H1 (cell line): ENCODE measurements around the gene PELO. TPM values are rescaled to one million over a fixed set of nuclear protein-coding genes. Genes with fewer than 3 reads are reported as not detected.

ENCODE experiments used
- CTCF ChIA-PET: fragments of 300-600 bp; sonication (Branson Sonifier 250); formaldehyde crosslinking; loops from one replicate; lab custom pipeline; 2021; ENCODE audit not compliant: partially characterized antibody; lab: Charles Lee
- POLR2A ChIA-PET: fragments of 300-600 bp; sonication (Branson Sonifier 250); formaldehyde crosslinking; loops from one replicate; lab custom pipeline; 2021; ENCODE audit warnings: inconsistent platforms; ENCODE audit not compliant: partially characterized antibody; lab: Charles Lee
- DNase-seq, 2 experiments: peaks; one replicate each; pipeline versions ENCODE4 v3.0.0 to v3.0.0-alpha.2; 2010 to 2022; ENCODE audit warnings: low spot score in 2 of 2, low read depth in 1 of 2, mixed read lengths in 1 of 2
- FAIRE-seq: peaks from 2 replicates; lab custom pipeline; 2011; peaks lifted over from hg19 to GRCh38; lab: Jason Lieb, UNC
- H2AFZ ChIP-seq: 2 replicates; pipeline ENCODE4 v1.8.1; 2012; ENCODE audit warnings: low read length, inconsistent platforms
- H2AK5ac ChIP-seq: 2 replicates; pipeline ENCODE4 v1.6.1; 2013; ENCODE audit warnings: low read depth, low read length
- H2BK120ac ChIP-seq: replicated peaks from 2 replicates; pipeline ENCODE3; 2013; ENCODE audit warnings: low read depth, low read length, inconsistent platforms
- H2BK12ac ChIP-seq: 2 replicates; pipeline ENCODE4 v1.6.1; 2013; ENCODE audit warnings: low read depth, low read length
- H2BK15ac ChIP-seq: 2 replicates; pipeline ENCODE4 v1.6.1; 2013; ENCODE audit warnings: low read length
- H2BK20ac ChIP-seq: 2 replicates; pipeline ENCODE4 v1.6.1; 2013; ENCODE audit warnings: low read length
- H2BK5ac ChIP-seq: 2 replicates; pipeline ENCODE4 v1.6.1; 2013; ENCODE audit warnings: low read depth, low read length
- H3K14ac ChIP-seq: 2 replicates; pipeline ENCODE4 v1.6.1; 2013; ENCODE audit warnings: inconsistent platforms; ENCODE audit not compliant: insufficient read length
- H3K18ac ChIP-seq: 2 replicates; pipeline ENCODE4 v1.6.1; 2013; ENCODE audit warnings: low read length; ENCODE audit errors: extremely low read depth
- H3K23ac ChIP-seq: 2 replicates; pipeline ENCODE4 v1.6.1; 2013; ENCODE audit warnings: inconsistent platforms; ENCODE audit not compliant: insufficient read length
- H3K23me2 ChIP-seq: 2 replicates; pipeline ENCODE4 v1.6.1; 2013; ENCODE audit warnings: low read depth, low read length
- H3K27ac ChIP-seq: 2 replicates; pipeline ENCODE4 v1.6.1; 2011; ENCODE audit warnings: low read depth, low read length, inconsistent platforms
- H3K27me3 ChIP-seq, 4 experiments: replicated peaks in 1 of 4; 1 replicate in 1 of 4; 2 replicates in 3 of 4; pipeline versions ENCODE4 v1.6.1 to v1.8.1; 2011 to 2013; ENCODE audit warnings: low read length in 3 of 4, mild to moderate bottlenecking in 3 of 4, inconsistent platforms in 2 of 4, mixed read lengths in 2 of 4, moderate library complexity in 1 of 4; ENCODE audit not compliant: control insufficient read depth in 3 of 4, insufficient read depth in 3 of 4; ENCODE audit errors: extremely low read depth in 1 of 4
- H3K36me3 ChIP-seq, 4 experiments: 2 replicates each; pipeline versions ENCODE4 v1.6.1 to v1.8.1; 2011 to 2013; ENCODE audit warnings: mild to moderate bottlenecking in 4 of 4, low read length in 3 of 4, moderate library complexity in 2 of 4, control low read depth in 1 of 4, inconsistent platforms in 1 of 4; ENCODE audit not compliant: insufficient read depth in 4 of 4, control insufficient read depth in 2 of 4
- H3K4ac ChIP-seq: replicated peaks from 2 replicates; pipeline ENCODE3; 2013; ENCODE audit warnings: low read length, low read depth, mixed read lengths, inconsistent platforms; ENCODE audit not compliant: insufficient read length
- H3K4me1 ChIP-seq, 4 experiments: replicated peaks in 1 of 4; 1 replicate in 1 of 4; 2 replicates in 3 of 4; pipeline versions ENCODE4 v1.6.1 to v1.8.1; 2011 to 2013; ENCODE audit warnings: low read length in 3 of 4, inconsistent platforms in 2 of 4, mixed read lengths in 1 of 4; ENCODE audit not compliant: insufficient read depth in 4 of 4, control insufficient read depth in 3 of 4
- H3K4me2 ChIP-seq, 2 experiments: 2 replicates each; pipeline versions ENCODE4 v1.6.1 to v1.8.1; 2011 to 2013; ENCODE audit warnings: low read depth in 2 of 2, low read length in 2 of 2, control low read depth in 1 of 2, inconsistent platforms in 1 of 2, mild to moderate bottlenecking in 1 of 2; ENCODE audit not compliant: insufficient read depth in 1 of 2
- H3K4me3 ChIP-seq, 4 experiments: fragments of 200-600, 300-600 bp in 1 of 4; sonication (generic), shearing (Covaris generic), sonication (Bioruptor Twin) in 1 of 4; 2 replicates each; pipeline versions ENCODE4 v1.5.1 to v1.8.1; 2011 to 2016; ENCODE audit warnings: low read length in 4 of 4, low read depth in 3 of 4, control low read depth in 2 of 4, inconsistent platforms in 2 of 4, mild to moderate bottlenecking in 2 of 4, mixed read lengths in 1 of 4, moderate library complexity in 1 of 4; ENCODE audit not compliant: insufficient read depth in 2 of 4; ENCODE audit errors: extremely low read depth in 1 of 4
- H3K56ac ChIP-seq: replicated peaks from 2 replicates; pipeline ENCODE3; 2013; ENCODE audit warnings: low read depth, mild to moderate bottlenecking, mixed read lengths, low read length, inconsistent platforms; ENCODE audit not compliant: insufficient read length
- H3K79me1 ChIP-seq: 2 replicates; pipeline ENCODE4 v1.6.1; 2013; ENCODE audit warnings: low read depth, low read length, control low read depth
- H3K79me2 ChIP-seq, 2 experiments: 2 replicates each; pipeline versions ENCODE4 v1.6.1 to v1.8.1; 2012 to 2013; ENCODE audit warnings: low read length in 2 of 2, mild to moderate bottlenecking in 2 of 2, inconsistent platforms in 1 of 2; ENCODE audit not compliant: insufficient read depth in 2 of 2, control insufficient read depth in 1 of 2
- H3K9ac ChIP-seq, 4 experiments: replicated peaks in 1 of 4; 1 replicate in 1 of 4; 2 replicates in 3 of 4; pipeline versions ENCODE4 v1.6.1 to v1.8.1; 2011 to 2013; ENCODE audit warnings: low read depth in 3 of 4, low read length in 3 of 4, control low read depth in 2 of 4, mild to moderate bottlenecking in 2 of 4, moderate library complexity in 2 of 4, inconsistent platforms in 1 of 4; ENCODE audit errors: extremely low read depth in 1 of 4
- H3K9me3 ChIP-seq, 2 experiments: 2 replicates each; pipeline versions ENCODE4 v1.6.1 to v1.8.1; 2012 to 2013; ENCODE audit warnings: mild to moderate bottlenecking in 2 of 2, moderate library complexity in 2 of 2, control low read depth in 1 of 2, inconsistent platforms in 1 of 2, low read depth in 1 of 2, low read length in 1 of 2, mixed read lengths in 1 of 2; ENCODE audit not compliant: insufficient read depth in 2 of 2
- H4K20me1 ChIP-seq, 2 experiments: replicated peaks in 1 of 2; 2 replicates each; pipeline versions ENCODE3 to v1.8.1; 2011 to 2013; ENCODE audit warnings: inconsistent platforms in 2 of 2, low read length in 2 of 2, mild to moderate bottlenecking in 1 of 2; ENCODE audit not compliant: insufficient read depth in 2 of 2, control insufficient read depth in 1 of 2
- H4K5ac ChIP-seq: 2 replicates; pipeline ENCODE4 v1.6.1; 2013; ENCODE audit warnings: low read length, low read depth, mixed read lengths, inconsistent platforms; ENCODE audit not compliant: insufficient read length
- H4K8ac ChIP-seq: 2 replicates; pipeline ENCODE4 v1.8.0; 2013; ENCODE audit warnings: mild to moderate bottlenecking, moderate library complexity, low read length, inconsistent platforms; ENCODE audit not compliant: insufficient read depth; ENCODE audit errors: extremely low read depth
- H4K91ac ChIP-seq: replicated peaks from 2 replicates; pipeline ENCODE3; 2013; ENCODE audit warnings: low read length, mixed read lengths, inconsistent platforms; ENCODE audit not compliant: insufficient read length
- CEBPB ChIP-seq: IDR thresholded peaks from 2 replicates; pipeline ENCODE4 v1.6.1; 2012; ENCODE audit warnings: low read depth, low read length
- CTBP2 ChIP-seq: IDR thresholded peaks from 2 replicates; pipeline ENCODE4 v1.7.0; 2011; ENCODE audit warnings: borderline replicate concordance, mild to moderate bottlenecking, moderate library complexity, mixed read lengths, low read length; ENCODE audit not compliant: insufficient read depth, insufficient read length
- KDM5A ChIP-seq: fragments of 200-600 bp; IDR thresholded peaks from 2 replicates; pipeline ENCODE4 v1.7.1; 2012; ENCODE audit warnings: mild to moderate bottlenecking, low read length, inconsistent platforms, mixed read lengths
- POLR2AphosphoS5 ChIP-seq: IDR thresholded peaks from 2 replicates; pipeline ENCODE4 v1.6.1; 2011; ENCODE audit warnings: low read depth, low read length
- RNF2 ChIP-seq: fragments of 200-900, 300-1000 bp; sonication (generic); IDR thresholded peaks from 2 replicates; pipeline ENCODE4 v1.7.1; 2016; ENCODE audit warnings: borderline replicate concordance, low read depth, mild to moderate bottlenecking, antibody characterized with exemption, low read length; ENCODE audit not compliant: poor library complexity, severe bottlenecking; ENCODE audit errors: missing control alignments
- SP2 ChIP-seq: IDR thresholded peaks from 2 replicates; pipeline ENCODE4 v1.6.1; 2012; ENCODE audit warnings: mild to moderate bottlenecking, low read length, inconsistent platforms
- SUZ12 ChIP-seq: fragments of 200-600 bp; sonication (generic); IDR thresholded peaks from 2 replicates; pipeline ENCODE4 v1.6.1; 2012; ENCODE audit warnings: mild to moderate bottlenecking, inconsistent platforms, low read length, moderate library complexity, mixed read lengths
- WGBS, 2 experiments: shearing (Covaris generic) in 1 of 2; methylation state at CpG; one replicate each; pipeline versions ENCODE4 v1.1.6 to v1.1.7; 2013 to 2015; ENCODE audit warnings: low lambda C conversion rate in 2 of 2, mixed read lengths in 2 of 2, inconsistent platforms in 1 of 2, low coverage in 1 of 2, missing lambda C conversion rate in 1 of 2; ENCODE audit not compliant: insufficient replicate concordance in 2 of 2, insufficient coverage in 1 of 2, insufficient read length in 1 of 2; ENCODE audit errors: extremely low coverage in 1 of 2, missing lambda C conversion rate in 1 of 2; 5-methylcytosine and 5-hydroxymethylcytosine counted together
- polyA plus RNA-seq, 7 experiments: library from polyadenylated mRNA; depleted of rRNA in 3 of 7; stranded (reverse) in 5 of 7; unstranded in 2 of 7; fragments of >200 nt in 5 of 7; fragments of 200-250 nt in 2 of 7; gene quantifications; 1 replicate in 5 of 7; 2 replicates in 1 of 7; 4 replicates in 1 of 7; pipeline versions ENCODE4 v1.2.1 to v1.2.3, GENCODE V29; 2011 to 2013; ENCODE audit warnings: missing spikeins in 2 of 7, mixed read lengths in 2 of 7
- total RNA-seq: library from RNA; stranded (reverse); fragmentation: NEBNext Ultra II Directional; extraction: Animal tissue kit (Norgen Biotek cat#: 25700); gene quantifications from 2 replicates; pipeline ENCODE4 v1.2.1, GENCODE V29; 2021

The PELO gene
- total and polyA plus RNA-seq, 2 of the 8 experiments (the other 6 are each of a cell fraction or from before 2014, with no cell fraction given), result 10.8 to 18.5 TPM

- no peak overlapping the region for H3K4ac ChIP-seq
- ChIA-PET POLR2A (no interaction called here), CTCF (no interaction called here)
- no peaks in the 10 kb centered on the region for H3K79me2 ChIP-seq
- H2AFZ ChIP-seq, result no peak overlapping the region
- H3K36me3 ChIP-seq, result no peaks in the 10 kb centered on the region
- no peak overlapping the region for H3K4me2 ChIP-seq
- no peaks in the 10 kb centered on the region for H3K9me3 ChIP-seq
- peaks cover 0 to 4% (median 0%) of the 10 kb centered on the region in 4 experiments; a peak in 2 of 7 replicates for H3K4me1 ChIP-seq
- no peak overlapping the region for H3K4me3 ChIP-seq
- H3K18ac ChIP-seq, result no peak overlapping the region
- H3K27ac ChIP-seq, result no peak overlapping the region
- no peak overlapping the region for H2AK5ac ChIP-seq
- H2BK15ac ChIP-seq, result no peak overlapping the region
- no peak overlapping the region for H4K8ac ChIP-seq
- H4K91ac ChIP-seq, result no peak overlapping the region
- H3K23ac ChIP-seq, result no peak overlapping the region
- no peaks in the 10 kb centered on the region; the same call in 1 of the 2 replicates for H3K23me2 ChIP-seq
- H2BK5ac ChIP-seq, result no peak overlapping the region
- no peak overlapping the region for H2BK12ac ChIP-seq
- no peak overlapping the region for H3K56ac ChIP-seq
- H4K5ac ChIP-seq, result no peak overlapping the region
- DNase-seq (no peak), FAIRE-seq (no peak)
- H2BK120ac ChIP-seq, result no peak overlapping the region
- H3K27me3 ChIP-seq, result no peaks in the 10 kb centered on the region
- no peak overlapping the region for H2BK20ac ChIP-seq
- H3K9ac ChIP-seq, result no peak overlapping the region
- no peaks in the 10 kb centered on the region for H3K79me1 ChIP-seq
- no peaks in the 10 kb centered on the region for H4K20me1 ChIP-seq
- WGBS, 2 experiments, result 41% methylated on average over 1 of the region's 1 CpG; no CpG with 5 or more reads in 1 of the 2 experiments
- no peak overlapping the region for H3K14ac ChIP-seq
- TF ChIP-seq SP2, result no peak
- no peak for TF ChIP-seq POLR2AphosphoS5
- no peak for TF ChIP-seq SUZ12
- no peak for TF ChIP-seq CTBP2
- TF ChIP-seq KDM5A, result no peak
- no peak for TF ChIP-seq RNF2
- TF ChIP-seq CEBPB, result no peak
Observed at GRCh38 chr5:52748590-52748989, 39.1 kb upstream of the PELO start.
